GM21515 (cell line): Measurements from ENCODE around the gene KLHL28.

ENCODE experiments used
- ATAC-seq: cut with Tn5 transposase; IDR thresholded peaks from one replicate; pipeline ENCODE4 v1.9.1; 2021; ENCODE audit not compliant: unreplicated experiment

The KLHL28 gene

GRCh38 chr14:44961554-44962333 lies at the start of gene KLHL28, which contains the start of gene TOGARAM1:
TSS of gene KLHL28 (minus strand) at chr14:44961947. CDS start at chr14:44945928, 16,019 bp downstream.
TSS of gene TOGARAM1 (plus strand) at chr14:44962190. CDS start at chr14:44962422, 232 bp downstream.
- ATAC-seq = peak; percentile 96

- ATAC-seq = no peak
Measured at GRCh38 chr14:45003924-45004323, 42.2 kb upstream of the KLHL28 start.

- ATAC-seq = no peak
Measured at GRCh38 chr14:44995770-44996294, 34.1 kb upstream of the KLHL28 start.

GRCh38 chr14:44995196-44995595 lies 33.4 kb upstream of the KLHL28 start:
- no peak for ATAC-seq

- ATAC-seq = no peak
Measured at GRCh38 chr14:44990533-44990932, 28.8 kb upstream of the KLHL28 start.

GRCh38 chr14:44989497-44990440 lies 28.0 kb upstream of the KLHL28 start:
- no peak for ATAC-seq

- ATAC-seq = no peak
Measured at GRCh38 chr14:44988694-44989093, 26.9 kb upstream of the KLHL28 start.

- ATAC-seq = no peak
Measured at GRCh38 chr14:44982594-44982993, 20.8 kb upstream of the KLHL28 start.

- no peak for ATAC-seq
Measured at GRCh38 chr14:44981198-44981597, 19.5 kb upstream of the KLHL28 start.

- ATAC-seq = no peak
Measured at GRCh38 chr14:44979740-44980356, 18.1 kb upstream of the KLHL28 start.

- no peak for ATAC-seq
Measured at GRCh38 chr14:44979273-44979672, 17.5 kb upstream of the KLHL28 start.

GRCh38 chr14:44971459-44971858 lies 9.7 kb upstream of the KLHL28 start:
- no peak for ATAC-seq

- no peak for ATAC-seq
Measured at GRCh38 chr14:44970907-44971306, 9.2 kb upstream of the KLHL28 start.

GRCh38 chr14:44968714-44969113 lies 7.0 kb upstream of the KLHL28 start:
- ATAC-seq = no peak

GRCh38 chr14:44966601-44967336 lies 5.0 kb upstream of the KLHL28 start:
- ATAC-seq = no peak

GRCh38 chr14:44963775-44964380 lies 2.1 kb upstream of the KLHL28 start:
- no peak for ATAC-seq

GRCh38 chr14:44963044-44963528 lies 1.3 kb upstream of the KLHL28 start:
- ATAC-seq = no peak

- peak; percentile 25 for ATAC-seq
Measured at GRCh38 chr14:44962334-44963043, 742 bp upstream of the KLHL28 start.

- peak; percentile 21 for ATAC-seq
Measured at GRCh38 chr14:44961151-44961553, 595 bp downstream of the KLHL28 start.
